ENCODE measurements around the gene OOSP4A. TPM values are rescaled to one million over a fixed set of nuclear protein-coding genes. Genes with fewer than 3 reads are reported as not detected.

Gene OOSP4A
- polyA plus RNA-seq, 1 of the 3 experiments (the other 2 are of a cell fraction), result not detected

DNA sequence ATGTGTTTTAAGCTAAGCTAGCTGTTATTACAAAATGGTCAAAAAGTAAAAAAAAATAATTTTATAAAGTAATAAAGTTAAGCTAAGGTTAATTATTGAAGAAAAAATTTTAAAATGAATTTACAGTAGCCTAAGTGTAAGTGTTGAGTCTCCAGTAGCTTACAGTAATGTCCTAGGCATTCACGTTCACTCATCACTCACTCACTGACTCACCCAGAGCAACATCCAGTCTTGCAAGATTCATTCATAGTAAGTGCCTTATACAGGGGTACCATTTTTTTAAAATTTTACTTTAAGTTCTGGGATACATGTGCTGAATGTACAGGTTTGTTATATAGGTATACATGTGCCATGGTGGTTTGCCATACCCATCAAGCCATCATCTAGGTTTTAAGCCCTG, 41.5 kb downstream of the OOSP4A start:
- TF ChIP-seq FOXJ3 (CRISPR knock-in tag; IDR thresholded peaks at IDR 0.05), result no peak
- TF ChIP-seq, protein P1, sequence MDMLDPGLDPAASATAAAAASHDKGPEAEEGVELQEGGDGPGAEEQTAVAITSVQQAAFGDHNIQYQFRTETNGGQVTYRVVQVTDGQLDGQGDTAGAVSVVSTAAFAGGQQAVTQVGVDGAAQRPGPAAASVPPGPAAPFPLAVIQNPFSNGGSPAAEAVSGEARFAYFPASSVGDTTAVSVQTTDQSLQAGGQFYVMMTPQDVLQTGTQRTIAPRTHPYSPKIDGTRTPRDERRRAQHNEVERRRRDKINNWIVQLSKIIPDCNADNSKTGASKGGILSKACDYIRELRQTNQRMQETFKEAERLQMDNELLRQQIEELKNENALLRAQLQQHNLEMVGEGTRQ (IDR thresholded peaks at IDR 0.05; ENCODE audit: borderline replicate concordance, low read depth, low read length), result no peak
- TF ChIP-seq GATA2 (CRISPR knock-in tag; IDR thresholded peaks at IDR 0.05), result no peak
- no peak for TF ChIP-seq MXI1 (IDR thresholded peaks at IDR 0.05; ENCODE audit: low read depth, low read length)
- TF ChIP-seq, protein P2, sequence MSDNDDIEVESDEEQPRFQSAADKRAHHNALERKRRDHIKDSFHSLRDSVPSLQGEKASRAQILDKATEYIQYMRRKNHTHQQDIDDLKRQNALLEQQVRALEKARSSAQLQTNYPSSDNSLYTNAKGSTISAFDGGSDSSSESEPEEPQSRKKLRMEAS (IDR thresholded peaks at IDR 0.05; ENCODE audit: low read depth), result no peak
- TF ChIP-seq JUND (IDR thresholded peaks at IDR 0.05), result no peak
- TF ChIP-seq, protein P3, sequence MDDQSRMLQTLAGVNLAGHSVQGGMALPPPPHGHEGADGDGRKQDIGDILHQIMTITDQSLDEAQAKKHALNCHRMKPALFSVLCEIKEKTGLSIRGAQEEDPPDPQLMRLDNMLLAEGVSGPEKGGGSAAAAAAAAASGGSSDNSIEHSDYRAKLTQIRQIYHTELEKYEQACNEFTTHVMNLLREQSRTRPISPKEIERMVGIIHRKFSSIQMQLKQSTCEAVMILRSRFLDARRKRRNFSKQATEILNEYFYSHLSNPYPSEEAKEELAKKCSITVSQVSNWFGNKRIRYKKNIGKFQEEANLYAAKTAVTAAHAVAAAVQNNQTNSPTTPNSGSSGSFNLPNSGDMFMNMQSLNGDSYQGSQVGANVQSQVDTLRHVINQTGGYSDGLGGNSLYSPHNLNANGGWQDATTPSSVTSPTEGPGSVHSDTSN (IDR thresholded peaks at IDR 0.05), result no peak
- TF ChIP-seq NRF1 (IDR thresholded peaks at IDR 0.05; ENCODE audit: low read depth, low read length), result no peak
- TF ChIP-seq TCF12 (IDR thresholded peaks at IDR 0.05), result no peak
- no peak for TF ChIP-seq GABPA (IDR thresholded peaks at IDR 0.05; ENCODE audit: low read depth)
- no peak for TF ChIP-seq TAF1 (IDR thresholded peaks at IDR 0.05; ENCODE audit: borderline replicate concordance, low read depth, low read length)
- CTCF ChIA-PET, result no interaction called here
- H3K4me1 ChIP-seq (ENCODE audit: control insufficient read depth in 1 of 2, insufficient read depth in 2 of 2, low read depth in 1 of 2, low read length in 1 of 2), result no peaks in the 10 kb centered on the region
- no peak overlapping the region for H3K27ac ChIP-seq (ENCODE audit: low read depth in 2 of 2, low read length in 1 of 2)
- no peaks in the 10 kb centered on the region for H3F3A ChIP-seq (replicated peaks; ENCODE audit: insufficient read depth)
- 34% methylated on average over 1 of the region's 1 CpG for WGBS (ENCODE audit: low lambda C conversion rate)
- no peak for DNase-seq
- no peaks in the 10 kb centered on the region for H3K36me3 ChIP-seq (replicated peaks in 1 of 2; ENCODE audit: control insufficient read depth in 1 of 2, insufficient read depth in 2 of 2, low read length in 1 of 2)
- no peaks in the 10 kb centered on the region for H4K20me1 ChIP-seq (ENCODE audit: insufficient read depth)
- H3K4me3 ChIP-seq (ENCODE audit: low read depth in 2 of 2, low read length in 1 of 2), result no peak overlapping the region
- H3K9me3 ChIP-seq, result no peaks in the 10 kb centered on the region
- no peaks in the 10 kb centered on the region for H3K9me2 ChIP-seq
- H3K4me2 ChIP-seq, result no peak overlapping the region
- POLR2A ChIA-PET, result interaction anchor here (0.6 kb wide), 1 partner anchor 1018 kb away, joined by 6 read pairs; no protein-coding TSS in a partner anchor
- no peaks in the 10 kb centered on the region for H3K79me2 ChIP-seq (ENCODE audit: insufficient read depth)
- H3K9ac ChIP-seq, result no peak overlapping the region
- H3K27me3 ChIP-seq (ENCODE audit: insufficient read depth), result no peaks in the 10 kb centered on the region
- no peak overlapping the region for H2AFZ ChIP-seq (ENCODE audit: low read depth)

DNA sequence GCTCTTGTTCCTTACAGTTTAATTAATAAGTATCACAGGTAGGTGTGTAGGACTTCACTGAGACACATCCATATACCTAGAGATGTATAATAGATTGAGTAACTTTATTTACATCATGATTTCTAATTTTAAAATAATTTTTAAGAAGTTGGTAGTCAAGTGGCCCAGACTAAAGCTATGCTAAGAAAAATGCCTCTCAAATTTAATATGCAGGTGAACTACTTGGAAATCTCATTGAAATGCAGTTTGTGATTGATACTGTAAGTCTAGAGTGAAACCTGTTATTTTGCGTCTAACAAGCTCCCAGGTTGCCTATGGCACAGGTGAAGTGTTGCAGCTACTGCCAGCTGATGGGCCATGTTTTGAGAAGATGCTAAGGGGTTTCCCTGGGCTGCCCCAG, 53.0 kb downstream of the OOSP4A start, which contains the start of gene OOSP4B:
Gene OOSP4B (plus strand): TSS at position 301 of the 400 bp plus-strand sequence.
- Histone ChIP-seq H3K9ac (no peak within 1 kb of the TSS), H3K36me3 (replicated peaks in 1 of 2; ENCODE audit: control insufficient read depth in 1 of 2, insufficient read depth in 2 of 2, low read length in 1 of 2) (no peaks in the 10 kb centered on the region), H3K4me1 (ENCODE audit: control insufficient read depth in 1 of 2, insufficient read depth in 2 of 2, low read depth in 1 of 2, low read length in 1 of 2) (no peaks in the 10 kb centered on the region), H4K20me1 (ENCODE audit: insufficient read depth) (no peaks in the 10 kb centered on the region), H3K4me3 (ENCODE audit: low read depth in 2 of 2, low read length in 1 of 2) (no peak within 1 kb of the TSS), H3K27ac (ENCODE audit: low read depth in 2 of 2, low read length in 1 of 2) (no peak within 1 kb of the TSS), H3K9me2 (no peaks in the 10 kb centered on the region), H3K9me3 (no peaks in the 10 kb centered on the region), H3K27me3 (ENCODE audit: insufficient read depth) (no peaks in the 10 kb centered on the region), H3K4me2 (no peak within 1 kb of the TSS), H3K79me2 (ENCODE audit: insufficient read depth) (no peaks in the 10 kb centered on the region), H2AFZ (ENCODE audit: low read depth) (no peak within 1 kb of the TSS), H3F3A (replicated peaks; ENCODE audit: insufficient read depth) (no peaks in the 10 kb centered on the region)
- no peak for DNase-seq
- CTCF ChIA-PET, result no interaction called here
- TF ChIP-seq POLR2AphosphoS5 (IDR thresholded peaks at IDR 0.05; ENCODE audit: low read depth, low read length), result no peak
- no peak for TF ChIP-seq FOSL2 (IDR thresholded peaks at IDR 0.05; ENCODE audit: borderline replicate concordance, low read depth)
- TF ChIP-seq, protein P4, sequence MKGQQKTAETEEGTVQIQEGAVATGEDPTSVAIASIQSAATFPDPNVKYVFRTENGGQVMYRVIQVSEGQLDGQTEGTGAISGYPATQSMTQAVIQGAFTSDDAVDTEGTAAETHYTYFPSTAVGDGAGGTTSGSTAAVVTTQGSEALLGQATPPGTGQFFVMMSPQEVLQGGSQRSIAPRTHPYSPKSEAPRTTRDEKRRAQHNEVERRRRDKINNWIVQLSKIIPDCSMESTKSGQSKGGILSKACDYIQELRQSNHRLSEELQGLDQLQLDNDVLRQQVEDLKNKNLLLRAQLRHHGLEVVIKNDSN (IDR thresholded peaks at IDR 0.05; ENCODE audit: borderline replicate concordance, low read depth), result no peak
- no peak for TF ChIP-seq FOXM1 (IDR thresholded peaks at IDR 0.05; ENCODE audit: low read depth)
- TF ChIP-seq, protein P5, sequence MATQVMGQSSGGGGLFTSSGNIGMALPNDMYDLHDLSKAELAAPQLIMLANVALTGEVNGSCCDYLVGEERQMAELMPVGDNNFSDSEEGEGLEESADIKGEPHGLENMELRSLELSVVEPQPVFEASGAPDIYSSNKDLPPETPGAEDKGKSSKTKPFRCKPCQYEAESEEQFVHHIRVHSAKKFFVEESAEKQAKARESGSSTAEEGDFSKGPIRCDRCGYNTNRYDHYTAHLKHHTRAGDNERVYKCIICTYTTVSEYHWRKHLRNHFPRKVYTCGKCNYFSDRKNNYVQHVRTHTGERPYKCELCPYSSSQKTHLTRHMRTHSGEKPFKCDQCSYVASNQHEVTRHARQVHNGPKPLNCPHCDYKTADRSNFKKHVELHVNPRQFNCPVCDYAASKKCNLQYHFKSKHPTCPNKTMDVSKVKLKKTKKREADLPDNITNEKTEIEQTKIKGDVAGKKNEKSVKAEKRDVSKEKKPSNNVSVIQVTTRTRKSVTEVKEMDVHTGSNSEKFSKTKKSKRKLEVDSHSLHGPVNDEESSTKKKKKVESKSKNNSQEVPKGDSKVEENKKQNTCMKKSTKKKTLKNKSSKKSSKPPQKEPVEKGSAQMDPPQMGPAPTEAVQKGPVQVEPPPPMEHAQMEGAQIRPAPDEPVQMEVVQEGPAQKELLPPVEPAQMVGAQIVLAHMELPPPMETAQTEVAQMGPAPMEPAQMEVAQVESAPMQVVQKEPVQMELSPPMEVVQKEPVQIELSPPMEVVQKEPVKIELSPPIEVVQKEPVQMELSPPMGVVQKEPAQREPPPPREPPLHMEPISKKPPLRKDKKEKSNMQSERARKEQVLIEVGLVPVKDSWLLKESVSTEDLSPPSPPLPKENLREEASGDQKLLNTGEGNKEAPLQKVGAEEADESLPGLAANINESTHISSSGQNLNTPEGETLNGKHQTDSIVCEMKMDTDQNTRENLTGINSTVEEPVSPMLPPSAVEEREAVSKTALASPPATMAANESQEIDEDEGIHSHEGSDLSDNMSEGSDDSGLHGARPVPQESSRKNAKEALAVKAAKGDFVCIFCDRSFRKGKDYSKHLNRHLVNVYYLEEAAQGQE (IDR thresholded peaks at IDR 0.05; ENCODE audit: low read depth, low read length), result no peak
- TF ChIP-seq, protein P6, sequence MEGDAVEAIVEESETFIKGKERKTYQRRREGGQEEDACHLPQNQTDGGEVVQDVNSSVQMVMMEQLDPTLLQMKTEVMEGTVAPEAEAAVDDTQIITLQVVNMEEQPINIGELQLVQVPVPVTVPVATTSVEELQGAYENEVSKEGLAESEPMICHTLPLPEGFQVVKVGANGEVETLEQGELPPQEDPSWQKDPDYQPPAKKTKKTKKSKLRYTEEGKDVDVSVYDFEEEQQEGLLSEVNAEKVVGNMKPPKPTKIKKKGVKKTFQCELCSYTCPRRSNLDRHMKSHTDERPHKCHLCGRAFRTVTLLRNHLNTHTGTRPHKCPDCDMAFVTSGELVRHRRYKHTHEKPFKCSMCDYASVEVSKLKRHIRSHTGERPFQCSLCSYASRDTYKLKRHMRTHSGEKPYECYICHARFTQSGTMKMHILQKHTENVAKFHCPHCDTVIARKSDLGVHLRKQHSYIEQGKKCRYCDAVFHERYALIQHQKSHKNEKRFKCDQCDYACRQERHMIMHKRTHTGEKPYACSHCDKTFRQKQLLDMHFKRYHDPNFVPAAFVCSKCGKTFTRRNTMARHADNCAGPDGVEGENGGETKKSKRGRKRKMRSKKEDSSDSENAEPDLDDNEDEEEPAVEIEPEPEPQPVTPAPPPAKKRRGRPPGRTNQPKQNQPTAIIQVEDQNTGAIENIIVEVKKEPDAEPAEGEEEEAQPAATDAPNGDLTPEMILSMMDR (IDR thresholded peaks at IDR 0.05), result no peak
- POLR2A ChIA-PET, result no interaction called here
- 20% methylated on average over 1 of the region's 1 CpG for WGBS (ENCODE audit: low lambda C conversion rate)

Data from SK-N-SH (cell line).